ENCODE measurements around the gene FAM50A.

Gene FAM50A

GRCh38 chrX:154403858-154404257 lies 40.1 kb upstream of the FAM50A start:
- H3K4me3 ChIP-seq (ENCODE audit: low read length) = no peak overlapping the region
- no peak for TF ChIP-seq ZNF274 (IDR thresholded peaks at IDR 0.05; ENCODE audit: low read depth, low read length)

DNA sequence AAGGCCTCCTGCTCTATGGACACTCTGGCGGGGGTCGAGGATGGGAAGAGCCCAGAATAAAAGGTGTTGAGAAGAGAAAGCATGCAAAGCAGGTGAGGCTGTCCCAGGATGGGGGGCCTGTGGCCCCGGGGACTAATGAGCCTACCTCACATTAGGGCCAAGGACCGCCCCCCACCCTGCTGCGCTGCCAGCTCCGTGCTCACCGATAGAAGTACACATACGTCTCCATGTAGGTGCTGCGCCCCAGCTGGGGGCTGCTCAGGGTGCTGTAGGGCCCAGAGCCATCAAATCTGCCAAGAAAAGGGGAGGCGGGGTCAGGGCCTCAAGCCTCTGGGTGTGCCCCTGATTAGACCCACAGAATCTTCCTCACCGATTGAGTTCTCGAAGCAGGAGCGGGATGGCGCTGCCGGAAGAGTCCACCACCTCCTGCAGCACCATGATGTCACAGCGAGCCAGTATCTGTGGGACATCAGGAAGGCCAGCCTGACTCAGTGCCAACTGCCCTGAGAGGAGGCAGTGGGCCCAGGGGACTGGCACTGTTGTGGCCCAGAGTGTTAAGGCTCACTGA lies 39.2 kb upstream of the FAM50A start:
- TF ChIP-seq ZNF274 (IDR thresholded peaks at IDR 0.05; ENCODE audit: low read depth, low read length) = no peak
- no peak overlapping the region for H3K4me3 ChIP-seq (ENCODE audit: low read length)

GRCh38 chrX:154408659-154409221 lies 35.2 kb upstream of the FAM50A start:
- H3K4me3 ChIP-seq (ENCODE audit: low read length) = peak overlapping the region; percentile 62; the same call in 1 of the 2 replicates
- TF ChIP-seq ZNF274 (IDR thresholded peaks at IDR 0.05; ENCODE audit: low read depth, low read length) = no peak

DNA sequence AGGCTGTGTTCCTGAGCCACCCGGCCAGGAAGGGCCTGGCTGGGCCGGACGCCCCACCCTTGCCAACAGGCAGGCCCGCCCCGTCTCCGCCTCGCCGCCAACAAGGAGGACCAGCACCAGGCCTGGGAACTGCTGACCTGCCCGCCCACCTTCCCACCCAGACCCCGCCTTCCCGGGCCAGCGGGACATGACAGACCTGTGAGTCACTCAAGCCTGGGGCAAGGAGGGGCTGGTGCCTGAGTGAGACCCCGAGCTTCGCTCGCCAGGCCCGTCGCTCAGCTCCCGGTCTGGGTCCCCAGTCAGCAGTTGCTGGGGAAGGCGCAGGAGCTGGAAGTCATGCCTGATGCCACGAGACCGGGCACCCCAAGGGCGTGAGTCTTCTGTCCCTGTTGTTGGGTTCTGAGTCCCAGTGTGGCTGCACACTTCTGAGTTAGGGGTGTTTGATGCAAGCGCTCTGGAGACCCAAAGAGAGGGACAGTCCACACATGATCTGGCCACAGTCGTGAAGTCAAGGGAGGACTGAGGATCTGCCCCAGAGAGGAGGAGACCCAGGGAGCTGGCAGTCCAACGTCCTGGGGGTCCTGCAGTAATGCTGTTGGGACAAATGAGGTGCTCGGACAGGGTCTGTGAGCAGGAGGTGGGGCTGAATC lies 34.6 kb upstream of the FAM50A start, which contains the start of gene DNASE1L1:
Gene DNASE1L1 (minus strand): TSS at position 33 of the 650 bp plus-strand sequence. CDS start 3,686 bp downstream, outside the sequence.
- peak within 1 kb of the TSS; percentile 62; the same call in 1 of the 2 replicates for H3K4me3 ChIP-seq (ENCODE audit: low read length)

DNA sequence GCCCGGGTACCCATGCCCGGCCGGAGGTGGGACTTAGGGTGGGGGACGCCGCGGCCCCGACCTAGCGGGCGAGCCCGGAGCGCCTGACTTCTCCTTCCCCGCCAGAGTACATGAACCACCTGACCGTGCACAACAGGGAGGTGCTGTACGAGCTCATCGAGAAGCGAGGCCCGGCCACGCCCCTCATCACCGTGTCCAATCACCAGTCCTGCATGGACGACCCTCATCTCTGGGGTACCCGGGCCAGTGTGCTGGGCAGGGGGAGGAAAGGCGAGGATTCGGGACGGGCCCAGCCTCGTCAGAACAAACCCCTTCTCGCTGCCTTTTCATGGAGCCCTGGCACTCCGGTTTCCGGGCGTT lies 32.0 kb upstream of the FAM50A start:
- TF ChIP-seq ZNF274 (IDR thresholded peaks at IDR 0.05; ENCODE audit: low read depth, low read length) = no peak
- peak overlapping the region; percentile 76 for H3K4me3 ChIP-seq (ENCODE audit: low read length)

More for the DNA sequence above, 34.6 kb upstream of the FAM50A start, which contains the start of gene DNASE1L1:
- TF ChIP-seq ZNF274 (IDR thresholded peaks at IDR 0.05; ENCODE audit: low read depth, low read length) = no peak

- TF ChIP-seq ZNF274 (IDR thresholded peaks at IDR 0.05; ENCODE audit: low read depth, low read length) = no peak
Observed at GRCh38 chrX:154412468-154412867, 31.5 kb upstream of the FAM50A start.

GRCh38 chrX:154413142-154413541 lies 30.8 kb upstream of the FAM50A start:
- H3K4me3 ChIP-seq (ENCODE audit: low read length) = no peak overlapping the region
- TF ChIP-seq ZNF274 (IDR thresholded peaks at IDR 0.05; ENCODE audit: low read depth, low read length) = no peak

More at GRCh38 chrX:154412468-154412867, 31.5 kb upstream of the FAM50A start:
- peak overlapping the region; percentile 76; the same call in 1 of the 2 replicates for H3K4me3 ChIP-seq (ENCODE audit: low read length)

- no peak for TF ChIP-seq ZNF274 (IDR thresholded peaks at IDR 0.05; ENCODE audit: low read depth, low read length)
Observed at GRCh38 chrX:154417157-154417556, 26.8 kb upstream of the FAM50A start.

DNA sequence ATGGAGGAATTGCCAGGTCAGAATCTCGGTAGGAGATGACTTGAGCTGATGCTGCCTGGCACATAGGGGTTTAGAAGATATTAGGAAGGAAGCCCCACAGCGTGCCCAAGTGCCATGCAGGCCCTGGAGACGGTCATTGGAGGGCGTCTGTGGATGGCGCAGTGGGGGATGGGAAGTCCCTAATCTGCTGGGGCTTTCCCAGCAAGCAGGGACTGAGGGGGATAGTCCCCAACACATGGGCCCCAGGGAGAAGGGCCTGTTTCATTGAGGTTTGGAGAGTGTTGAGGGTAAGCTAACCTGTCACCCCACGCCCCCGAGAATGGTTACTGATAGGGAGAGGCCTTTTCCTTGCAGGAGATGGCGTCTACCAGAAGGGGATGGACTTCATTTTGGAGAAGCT lies 24.8 kb upstream of the FAM50A start:
- H3K4me3 ChIP-seq (ENCODE audit: low read length) = no peak overlapping the region
- TF ChIP-seq ZNF274 (IDR thresholded peaks at IDR 0.05; ENCODE audit: low read depth, low read length) = no peak

More at GRCh38 chrX:154417157-154417556, 26.8 kb upstream of the FAM50A start:
- H3K4me3 ChIP-seq (ENCODE audit: low read length) = no peak overlapping the region

DNA sequence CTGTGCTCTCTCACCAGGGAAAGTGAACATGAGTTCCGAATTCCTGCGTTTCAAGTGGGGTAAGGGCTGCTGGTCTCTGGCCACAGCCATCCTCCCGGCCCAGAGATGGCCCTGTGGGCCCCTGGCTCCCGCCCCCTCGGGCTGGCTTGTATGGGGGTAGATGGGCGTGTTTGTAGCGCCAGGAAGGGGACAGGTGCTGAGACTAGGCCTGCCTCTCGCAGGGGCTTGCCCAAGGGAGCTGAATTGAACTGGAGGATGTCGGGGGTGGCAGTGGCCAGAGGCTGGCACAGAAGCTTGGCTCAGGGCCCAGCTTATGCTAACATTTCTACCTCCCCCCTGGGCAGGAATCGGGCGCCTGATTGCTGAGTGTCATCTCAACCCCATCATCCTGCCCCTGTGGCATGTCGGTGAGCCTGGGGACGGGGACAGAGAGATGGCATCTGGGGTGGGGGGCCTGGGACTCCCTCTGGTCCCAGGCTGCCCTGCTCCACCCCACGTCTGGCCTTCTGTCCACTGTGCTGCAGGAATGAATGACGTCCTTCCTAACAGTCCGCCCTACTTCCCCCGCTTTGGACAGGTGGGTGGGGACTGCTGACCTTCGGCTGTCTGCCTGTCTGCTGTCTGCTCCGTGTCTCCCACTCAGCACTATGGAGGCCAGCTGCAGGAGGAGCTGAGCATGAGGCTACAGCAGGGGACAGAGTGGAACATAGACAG lies 24.1 kb upstream of the FAM50A start:
- no peak overlapping the region for H3K4me3 ChIP-seq (ENCODE audit: low read length)
- TF ChIP-seq ZNF274 (IDR thresholded peaks at IDR 0.05; ENCODE audit: low read depth, low read length) = no peak

GRCh38 chrX:154420402-154420756 lies 23.6 kb upstream of the FAM50A start:
- no peak overlapping the region for H3K4me3 ChIP-seq (ENCODE audit: low read length)
- TF ChIP-seq ZNF274 (IDR thresholded peaks at IDR 0.05; ENCODE audit: low read depth, low read length) = no peak

GRCh38 chrX:154426916-154427770 lies 16.8 kb upstream of the FAM50A start:
- no peak for TF ChIP-seq ZNF274 (IDR thresholded peaks at IDR 0.05; ENCODE audit: low read depth, low read length)

More at GRCh38 chrX:154426916-154427770, 16.8 kb upstream of the FAM50A start:
- no peak overlapping the region for H3K4me3 ChIP-seq (ENCODE audit: low read length)
